Sigmoid colon (tissue), 7 donors: ENCODE data around the gene RAE1. TPM values are rescaled to one million over a fixed set of nuclear protein-coding genes. Genes with fewer than 3 reads are reported as not detected.
A peak's percentile ranks its signal among the peaks of the same experiment; 100 is the strongest.

Experiments
- DNase-seq: peaks from one replicate; pipeline ENCODE4 v3.0.0-alpha.2; 2019
- H3K27ac ChIP-seq, 4 donors: fragments of 200-600 bp; sonication (generic); one replicate each; pipeline ENCODE4 v1.5.1; 2016 to 2019; ENCODE audit warnings: mild to moderate bottlenecking in 1 of 4
- H3K27me3 ChIP-seq, 3 donors: fragments of 200-600 bp; sonication (generic); one replicate each; pipeline ENCODE4 v1.5.1; 2019; ENCODE audit warnings: mild to moderate bottlenecking in 1 of 3
- H3K36me3 ChIP-seq, 4 donors: fragments of 200-600 bp; sonication (generic); one replicate each; pipeline ENCODE4 v1.5.1; 2016 to 2019
- H3K4me1 ChIP-seq, 4 donors: fragments of 200-600 bp; sonication (generic); one replicate each; pipeline ENCODE4 v1.5.1; 2017 to 2019
- H3K4me3 ChIP-seq, 4 donors: fragments of 200-600 bp; sonication (generic); one replicate each; pipeline ENCODE4 v1.5.1; 2017 to 2019; ENCODE audit warnings: mild to moderate bottlenecking in 2 of 4, moderate library complexity in 1 of 4
- H3K9me3 ChIP-seq, 4 donors: fragments of 200-600 bp in 3 of 4; sonication (generic) in 3 of 4; one replicate each; pipeline versions ENCODE4 v1.5.1 to v1.6.1; 2013 to 2019
- CTCF ChIP-seq, 4 experiments: fragments of 450-650 bp in 3 of 4; fragments of 200-600 bp in 1 of 4; IDR thresholded peaks; one replicate each; pipeline ENCODE4 v1.5.1; 2016 to 2019; ENCODE audit warnings: antibody characterized with exemption in 4 of 4, mild to moderate bottlenecking in 3 of 4, moderate library complexity in 2 of 4
- EP300 ChIP-seq, 4 donors: sonication (generic); formaldehyde crosslinking; IDR thresholded peaks; one replicate each; pipeline ENCODE4 v1.6.1; 2017; ENCODE audit warnings: antibody characterized with exemption in 4 of 4
- POLR2A ChIP-seq, 2 donors: fragments of 450-650 bp; IDR thresholded peaks; one replicate each; pipeline ENCODE4 v1.6.1; 2016; ENCODE audit warnings: antibody characterized with exemption in 2 of 2, mild to moderate bottlenecking in 2 of 2, moderate library complexity in 2 of 2
- POLR2AphosphoS5 ChIP-seq, 4 donors: sonication (generic); formaldehyde crosslinking; IDR thresholded peaks; one replicate each; pipeline ENCODE4 v1.6.1; 2017; ENCODE audit warnings: antibody characterized with exemption in 4 of 4
- WGBS, 2 donors: extraction: QIAGEN DNeasy Blood & Tissue Kit; methylation state at CpG; one replicate each; pipeline ENCODE4 v1.1.7; 2013; 5-methylcytosine and 5-hydroxymethylcytosine counted together
- intact Hi-C: fragments of 100-400 bp; cut with DNase I; formaldehyde crosslinking; loops from one replicate; pipeline ENCODE4 v1.15.1; 2023
- polyA plus RNA-seq, 3 donors: library from polyadenylated mRNA; stranded (reverse); fragments of 200-250 nt; gene quantifications; one replicate each; pipeline ENCODE4 v1.2.3, GENCODE V29; 2013
- total RNA-seq, 4 donors: library from RNA; depleted of rRNA; stranded (reverse); fragments of >200 nt; gene quantifications; one replicate each; pipeline ENCODE4 v1.1.0, GENCODE V29; 2016
- donor health status: healthy with polysubstance abuse.
- donor health status: Bipolar disorder and iron deficiency.
- donor health status: healthy.

The RAE1 gene
- total and polyA plus RNA-seq, 7 donors, result 13.6 to 20.9 (median 16.4) TPM

DNA sequence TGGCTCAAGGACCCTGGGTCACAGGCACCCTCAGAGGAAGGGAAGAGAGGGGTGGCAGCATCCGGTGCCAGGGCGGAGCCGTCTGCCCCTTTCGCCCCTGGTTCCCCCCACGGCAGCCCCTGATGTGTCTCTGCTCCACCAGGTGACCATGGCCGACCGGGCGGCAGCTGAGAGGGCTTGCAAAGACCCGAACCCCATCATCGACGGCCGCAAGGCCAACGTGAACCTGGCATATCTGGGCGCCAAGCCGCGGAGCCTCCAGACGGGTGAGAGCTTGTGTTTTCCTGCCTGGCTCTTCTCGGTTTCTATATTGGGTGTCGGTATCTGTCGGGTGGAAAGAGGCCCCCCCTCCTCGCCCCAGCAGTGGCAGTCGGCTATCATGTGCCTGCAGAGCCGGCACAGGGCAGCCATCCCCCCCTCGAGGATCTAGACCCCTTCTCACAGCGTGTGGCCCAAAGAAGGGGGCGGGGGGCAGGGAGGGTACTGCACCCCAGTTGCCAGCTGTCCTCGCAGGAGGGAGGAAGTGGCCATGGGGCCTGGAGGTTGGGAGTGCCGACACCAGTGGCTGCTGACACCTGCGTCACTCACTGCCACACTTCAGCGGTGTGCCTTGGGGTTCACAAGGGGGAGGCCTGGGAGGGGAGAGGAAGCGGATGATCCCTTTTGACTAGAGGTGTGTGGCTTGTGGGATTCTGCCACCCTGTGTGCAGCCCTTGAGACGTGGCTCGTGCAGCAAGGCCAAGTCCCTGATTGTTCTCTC is 41.6 kb downstream of the RAE1 start:
- H3K36me3 ChIP-seq, result peaks cover 0 to 25% (median 12%) of the 10 kb centered on the region in 4 donors
- no peaks in the 10 kb centered on the region for H3K27me3 ChIP-seq
- peak overlapping the region; percentile 92 to 98 (median 98) for H3K27ac ChIP-seq
- intact Hi-C loops, result loop anchor here (1.0 kb wide), 1 partner anchor 48 kb away; no protein-coding TSS in a partner anchor
- peak; percentile 87 for DNase-seq
- H3K9me3 ChIP-seq, result no peaks in the 10 kb centered on the region
- 11 to 19% methylated on average over 33 of the region's 33 CpGs for WGBS, 2 donors
- H3K4me1 ChIP-seq, result peaks cover 0 to 76% (median 70%) of the 10 kb centered on the region in 4 donors
- TF ChIP-seq EP300 (IDR thresholded peaks at IDR 0.05), result peak in 1 of 4 donors; percentile 41
- TF ChIP-seq POLR2AphosphoS5 (IDR thresholded peaks at IDR 0.05), result peak; percentile 59 to 90 (median 80)
- no peak for TF ChIP-seq CTCF (IDR thresholded peaks at IDR 0.05)
- peak in 1 of 2 donors; percentile 73 for TF ChIP-seq POLR2A (IDR thresholded peaks at IDR 0.05)
- peak overlapping the region; percentile 81 to 96 (median 94) for H3K4me3 ChIP-seq

DNA sequence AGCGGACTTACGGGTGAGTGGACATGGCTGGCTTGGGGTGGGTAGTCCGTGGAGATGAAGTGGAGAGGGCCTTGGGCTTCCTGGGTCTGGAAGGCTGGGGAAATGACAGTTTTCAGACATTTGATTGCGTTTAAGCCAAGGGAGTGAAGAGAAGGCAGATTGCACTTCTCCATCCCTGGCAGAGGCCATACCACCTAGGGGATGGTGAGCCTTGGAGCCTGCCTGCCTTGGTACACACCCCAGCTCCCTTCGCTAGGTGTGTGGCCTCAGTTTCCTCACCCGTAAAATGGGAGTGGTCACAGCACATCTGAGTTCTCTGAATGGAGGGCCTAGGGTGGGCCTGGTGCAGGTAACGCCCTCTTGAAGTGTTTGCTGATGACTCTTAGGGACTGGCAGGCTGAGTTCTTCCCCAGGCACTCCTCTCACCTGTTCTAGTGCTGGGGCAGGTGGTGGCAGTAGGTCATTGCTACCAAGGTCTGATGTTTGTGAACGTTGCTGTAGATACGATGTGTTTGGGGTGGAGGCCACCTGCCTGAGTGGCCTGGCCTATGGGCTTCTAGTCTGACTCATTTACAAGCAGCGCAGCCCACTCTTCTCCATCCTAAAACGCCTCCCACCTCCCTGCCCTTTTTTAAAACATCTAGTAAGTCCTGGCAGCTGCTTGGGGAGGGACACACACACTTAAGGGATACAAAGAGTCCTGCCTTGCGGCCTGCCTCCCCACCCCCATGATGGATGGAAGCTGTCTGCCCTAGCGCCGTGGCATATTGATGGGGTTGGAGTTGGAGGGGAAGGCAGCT is 42.5 kb downstream of the RAE1 start:
- H3K36me3 ChIP-seq, result peaks cover 0 to 25% (median 12%) of the 10 kb centered on the region in 4 donors
- peak overlapping the region; percentile 81 to 96 (median 94) for H3K4me3 ChIP-seq

DNA sequence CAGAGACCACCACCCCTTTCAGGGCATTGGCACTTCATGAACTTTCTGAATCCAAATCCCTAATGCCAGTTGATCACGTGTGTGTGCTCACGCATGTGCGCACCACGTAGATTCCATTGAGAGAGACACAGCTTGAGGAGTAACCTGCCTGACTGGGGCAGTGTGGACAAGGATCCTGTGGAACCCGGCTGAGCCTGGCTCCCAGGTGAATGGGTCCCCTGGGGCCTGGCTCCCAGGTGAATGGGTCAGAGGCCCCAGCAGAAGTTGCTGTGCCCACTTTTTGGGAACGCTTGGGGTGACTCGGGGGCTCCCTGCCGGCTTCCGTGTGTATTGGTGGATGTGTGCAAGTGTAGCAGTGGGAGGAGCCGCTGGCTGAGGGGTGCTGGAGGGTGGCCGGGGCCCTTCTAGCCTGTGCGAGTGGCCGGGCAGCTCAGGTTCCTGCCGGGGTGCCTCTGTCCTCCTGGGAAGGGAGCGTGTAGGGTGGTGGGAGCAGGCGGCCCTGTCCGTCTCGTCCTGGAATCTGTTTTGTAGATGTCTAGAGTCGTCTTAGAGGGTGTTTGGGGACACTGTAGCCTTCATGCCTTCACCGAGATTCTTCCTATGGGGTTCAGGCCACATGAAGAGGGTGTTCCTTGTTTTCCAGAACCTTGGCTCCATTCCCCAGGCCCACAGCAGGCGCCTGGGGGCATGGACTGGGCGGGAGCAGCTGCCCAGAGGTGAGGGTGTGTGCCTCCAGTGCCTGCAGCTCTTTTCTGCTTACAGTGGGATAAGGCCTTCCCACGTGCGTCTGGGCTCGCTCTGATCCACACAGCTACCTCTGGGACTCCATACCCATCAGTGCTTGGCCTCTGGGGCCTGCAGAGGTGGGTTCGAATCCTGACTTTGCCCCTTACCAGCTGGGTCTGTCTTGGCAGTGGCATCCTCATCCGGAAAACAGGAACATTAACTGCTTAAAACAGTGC is 43.3 kb downstream of the RAE1 start:
- Histone ChIP-seq H3K36me3 (peaks cover 0 to 31% (median 13%) of the 10 kb centered on the region in 4 donors), H3K4me3 (peak overlapping the region; percentile 4 to 96 (median 94)), H3K27ac (peak overlapping the region; percentile 92 to 98 (median 98)), H3K27me3 (no peaks in the 10 kb centered on the region), H3K9me3 (no peaks in the 10 kb centered on the region), H3K4me1 (peaks cover 0 to 91% (median 83%) of the 10 kb centered on the region in 4 donors)
- TF ChIP-seq POLR2AphosphoS5 (IDR thresholded peaks at IDR 0.05) (peak in 2 of 4 donors; percentile 10 to 12), EP300 (IDR thresholded peaks at IDR 0.05) (no peak), POLR2A (IDR thresholded peaks at IDR 0.05) (no peak), CTCF (IDR thresholded peaks at IDR 0.05) (peak in 1 of 4 experiments; percentile 8)
- WGBS, 2 donors, result 71 to 81% methylated on average over 27 of the region's 27 CpGs
- intact Hi-C loops, result no loop called here
- peak; percentile 73 for DNase-seq

More for the DNA sequence above, 42.5 kb downstream of the RAE1 start:
- TF ChIP-seq EP300 (IDR thresholded peaks at IDR 0.05), result no peak
- peak in 2 of 4 donors; percentile 22 to 26 for TF ChIP-seq POLR2AphosphoS5 (IDR thresholded peaks at IDR 0.05)
- no peaks in the 10 kb centered on the region for H3K27me3 ChIP-seq
- DNase-seq, result peak; percentile 67
- WGBS, 2 donors, result 40 to 65% methylated on average over 14 of the region's 14 CpGs
- peaks cover 0 to 84% (median 78%) of the 10 kb centered on the region in 4 donors for H3K4me1 ChIP-seq
- no peaks in the 10 kb centered on the region for H3K9me3 ChIP-seq
- H3K27ac ChIP-seq, result peak overlapping the region; percentile 92 to 98 (median 98)
- intact Hi-C loops, result no loop called here

DNA sequence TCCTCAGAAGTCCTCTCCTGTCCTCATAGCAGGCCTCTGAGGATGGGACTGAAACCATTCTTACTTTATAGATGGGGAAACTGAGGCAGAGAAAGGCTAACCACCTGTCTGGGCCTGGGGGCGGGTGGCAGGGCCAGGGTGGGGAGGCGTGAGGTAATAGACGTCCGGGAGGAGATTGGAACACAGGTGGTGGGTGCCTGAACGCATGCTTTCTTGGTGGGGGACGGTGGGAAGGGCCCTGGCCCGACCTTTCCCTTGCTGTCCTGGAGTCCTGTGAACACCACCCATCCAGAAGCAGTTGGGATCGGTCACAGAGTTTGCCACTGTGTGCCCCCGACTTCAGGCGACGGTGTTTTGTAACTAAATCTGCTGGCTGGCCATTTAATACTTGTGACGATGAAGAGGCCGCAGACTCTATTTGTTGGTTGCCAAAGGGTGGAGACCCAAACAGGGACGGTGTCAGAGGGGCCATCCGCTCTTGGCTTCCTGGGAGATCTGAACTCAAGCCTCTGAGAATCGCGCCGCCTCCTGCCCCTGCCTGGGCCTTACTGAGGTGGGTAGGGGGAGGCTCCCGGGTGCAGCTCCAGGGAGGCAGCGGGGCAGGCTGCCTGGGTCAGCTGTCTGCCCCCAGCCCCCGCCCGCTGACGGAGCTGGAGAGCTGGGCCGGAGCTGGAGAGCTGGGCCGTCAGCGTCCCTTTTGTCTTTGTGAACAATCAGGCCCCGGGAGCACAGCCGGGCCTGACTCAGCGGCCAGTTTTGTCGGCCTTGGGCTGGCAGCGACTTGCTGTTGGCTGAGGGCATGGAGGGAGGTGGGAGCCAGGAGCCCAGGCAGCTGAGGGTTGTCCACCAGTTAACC is 44.3 kb downstream of the RAE1 start:
- TF ChIP-seq POLR2AphosphoS5 (IDR thresholded peaks at IDR 0.05) (peak; percentile 48 to 78 (median 77)), EP300 (IDR thresholded peaks at IDR 0.05) (no peak), POLR2A (IDR thresholded peaks at IDR 0.05) (peak in 1 of 2 donors; percentile 24), CTCF (IDR thresholded peaks at IDR 0.05) (no peak)

More for the DNA sequence above, 44.3 kb downstream of the RAE1 start:
- peak; percentile 93 for DNase-seq
- H3K27me3 ChIP-seq, result no peaks in the 10 kb centered on the region
- H3K27ac ChIP-seq, result peak overlapping the region; percentile 92 to 98 (median 98)
- intact Hi-C loops, result no loop called here
- peaks cover 0 to 91% (median 83%) of the 10 kb centered on the region in 4 donors for H3K4me1 ChIP-seq
- H3K4me3 ChIP-seq, result peak overlapping the region in 3 of 4 donors; percentile 92 to 96 (median 96)
- WGBS, 2 donors, result 81 to 83% methylated on average over 31 of the region's 31 CpGs
- no peaks in the 10 kb centered on the region for H3K9me3 ChIP-seq
- peaks cover 0 to 38% (median 13%) of the 10 kb centered on the region in 4 donors for H3K36me3 ChIP-seq
